Gastrocnemius medialis (tissue), 4 donors: ENCODE data around the gene ACO2. TPM values are rescaled to one million over a fixed set of nuclear protein-coding genes. Genes with fewer than 3 reads are reported as not detected.
A peak's percentile ranks its signal among the peaks of the same experiment; 100 is the strongest.

Experiments used
- ATAC-seq, 2 donors: fragments of 150-250 bp; one replicate each; pipeline ENCODE4 v1.9.1; 2016
- DNase-seq, 2 donors: peaks; one replicate each; pipeline ENCODE4 v3.0.0-alpha.2; 2019
- H3K27ac ChIP-seq, 4 donors: fragments of 200-600 bp; sonication (generic); 1 replicate in 1 of 4; 2 replicates in 3 of 4; pipeline ENCODE4 v1.5.1; 2016 to 2018; ENCODE audit warnings: mild to moderate bottlenecking in 2 of 4, moderate library complexity in 1 of 4
- H3K27me3 ChIP-seq, 3 donors: fragments of 200-600 bp; sonication (generic) in 2 of 3; 1 replicate in 1 of 3; 2 replicates in 2 of 3; pipeline versions ENCODE4 v1.5.1 to v1.6.0; 2016 to 2019; ENCODE audit warnings: mild to moderate bottlenecking in 1 of 3, moderate library complexity in 1 of 3
- H3K36me3 ChIP-seq, 2 donors: fragments of 200-600 bp; sonication (generic) in 1 of 2; one replicate each; pipeline ENCODE4 v1.5.1; 2017 to 2018
- H3K4me1 ChIP-seq, 2 donors: fragments of 200-600 bp; sonication (generic) in 1 of 2; one replicate each; pipeline ENCODE4 v1.5.1; 2016 to 2017; ENCODE audit warnings: mild to moderate bottlenecking in 2 of 2
- H3K4me3 ChIP-seq, 4 donors: fragments of 200-600 bp; sonication (generic) in 3 of 4; 1 replicate in 1 of 4; 2 replicates in 3 of 4; pipeline ENCODE4 v1.5.1; 2016 to 2019; ENCODE audit warnings: mild to moderate bottlenecking in 2 of 4
- H3K9me3 ChIP-seq, 3 donors: fragments of 200-600 bp; sonication (generic) in 2 of 3; 1 replicate in 1 of 3; 2 replicates in 2 of 3; pipeline ENCODE4 v1.5.1; 2016 to 2019
- CTCF ChIP-seq, 5 experiments: fragments of 450-650 bp in 3 of 5; fragments of 200-600 bp in 2 of 5; sonication (generic) in 2 of 5; IDR thresholded peaks in 4 of 5; conservative IDR thresholded peaks in 1 of 5; 1 replicate in 4 of 5; 2 replicates in 1 of 5; pipeline ENCODE4 v1.5.1; 2016 to 2019; ENCODE audit warnings: antibody characterized with exemption in 5 of 5, mild to moderate bottlenecking in 3 of 5, moderate library complexity in 3 of 5
- POLR2A ChIP-seq, 2 donors: fragments of 450-650 bp; IDR thresholded peaks; one replicate each; pipeline ENCODE4 v1.6.1; 2017; ENCODE audit warnings: antibody characterized with exemption in 2 of 2, mild to moderate bottlenecking in 2 of 2, moderate library complexity in 2 of 2
- in situ Hi-C, 4 donors: fragments of 200-750 bp; cut with MboI; loops; one replicate each; pipeline versions ENCODE4 v1.15.0 to v1.8.0; 2017; ENCODE audit warnings: low sequenced_read_pairs in 4 of 4
- intact Hi-C: fragments of 100-400 bp; cut with DNase I; formaldehyde crosslinking; loops from one replicate; pipeline ENCODE4 v1.15.1; 2023; ENCODE audit warnings: low total_unique reads
- total RNA-seq, 4 donors: library from RNA; depleted of rRNA; stranded (reverse); fragments of >200 nt; gene quantifications; one replicate each; pipeline versions ENCODE4 v1.1.0 to v1.2.3, GENCODE V29; 2016

The ACO2 gene
- total RNA-seq, 4 donors from 2014 or later, result 361 to 763 (median 473) TPM

GRCh38 chr22:41511521-41511968, 42.6 kb downstream of the ACO2 start:
- intact Hi-C loops, result no loop called here
- no peaks in the 10 kb centered on the region for H3K9me3 ChIP-seq
- H3K27ac ChIP-seq, result peak overlapping the region; percentile 96 to 98 (median 96)
- DNase-seq, result no peak
- no peak overlapping the region for H3K4me3 ChIP-seq
- TF ChIP-seq POLR2A (IDR thresholded peaks at IDR 0.05), result peak in 1 of 2 donors; percentile 20
- no peak for TF ChIP-seq CTCF (IDR thresholded peaks at IDR 0.05 in 4 of 5, conservative IDR thresholded peaks at IDR 0.05 in 1 of 5)
- in situ Hi-C loops, result loop anchor here in 1 of 4 donors (5.0 kb wide), 1 partner anchor 39 kb away; no protein-coding TSS in a partner anchor
- H3K36me3 ChIP-seq, result peaks cover 0 to 35% of the 10 kb centered on the region in 2 donors
- no peaks in the 10 kb centered on the region for H3K27me3 ChIP-seq
- peak; percentile 33 to 56 for ATAC-seq
- H3K4me1 ChIP-seq, result peaks cover 75 to 79% of the 10 kb centered on the region in 2 donors

GRCh38 chr22:41512421-41513194, 43.7 kb downstream of the ACO2 start:
- Histone ChIP-seq H3K27ac (peak overlapping the region; percentile 96 to 98 (median 96)), H3K9me3 (no peaks in the 10 kb centered on the region), H3K36me3 (peaks cover 0 to 45% of the 10 kb centered on the region in 2 donors), H3K4me1 (peaks cover 72 to 81% of the 10 kb centered on the region in 2 donors), H3K4me3 (peak overlapping the region in 2 of 4 donors; percentile 1 to 10), H3K27me3 (no peaks in the 10 kb centered on the region)
- ATAC-seq, result peak; percentile 69 to 70
- TF ChIP-seq POLR2A (IDR thresholded peaks at IDR 0.05) (no peak), CTCF (IDR thresholded peaks at IDR 0.05 in 4 of 5, conservative IDR thresholded peaks at IDR 0.05 in 1 of 5) (no peak)
- in situ Hi-C loops, result loop anchor here in 1 of 4 donors (5.0 kb wide), 1 partner anchor 40 kb away; no protein-coding TSS in a partner anchor
- intact Hi-C loops, result loop anchor here (1.0 to 2.0 kb wide), 2 partner anchors 34 to 108 kb away; no protein-coding TSS in a partner anchor
- peak; percentile 81 to 90 for DNase-seq

GRCh38 chr22:41513391-41513790, 44.5 kb downstream of the ACO2 start:
- Histone ChIP-seq H3K4me1 (peaks cover 69 to 78% of the 10 kb centered on the region in 2 donors), H3K36me3 (peaks cover 0 to 44% of the 10 kb centered on the region in 2 donors), H3K27ac (peak overlapping the region; percentile 96 to 98 (median 96)), H3K27me3 (no peaks in the 10 kb centered on the region), H3K9me3 (no peaks in the 10 kb centered on the region), H3K4me3 (peak overlapping the region in 2 of 4 donors; percentile 1 to 10)
- intact Hi-C loops, result loop anchor here (1.0 to 2.0 kb wide), 2 partner anchors 35 to 109 kb away; no protein-coding TSS in a partner anchor
- ATAC-seq (peak; percentile 60 to 76), DNase-seq (peak; percentile 79 to 80)
- TF ChIP-seq CTCF (IDR thresholded peaks at IDR 0.05 in 4 of 5, conservative IDR thresholded peaks at IDR 0.05 in 1 of 5) (no peak), POLR2A (IDR thresholded peaks at IDR 0.05) (peak; percentile 22 to 34)
- in situ Hi-C loops, result loop anchor here in 1 of 4 donors (5.0 kb wide), 1 partner anchor 41 kb away; no protein-coding TSS in a partner anchor

GRCh38 chr22:41516462-41516861, 47.5 kb downstream of the ACO2 start:
- intact Hi-C loops (loop anchor here (2.0 kb wide), 1 partner anchor 72 kb away; no protein-coding TSS in a partner anchor), in situ Hi-C loops (loop anchor here in 3 of 4 donors (5.0 kb wide), 1 partner anchor 114 kb away; no protein-coding TSS in a partner anchor)
- Histone ChIP-seq H3K4me1 (peaks cover 51 to 58% of the 10 kb centered on the region in 2 donors), H3K36me3 (peaks cover 0 to 66% of the 10 kb centered on the region in 2 donors), H3K27ac (peak overlapping the region; percentile 96 to 98 (median 96)), H3K9me3 (no peaks in the 10 kb centered on the region), H3K27me3 (no peaks in the 10 kb centered on the region), H3K4me3 (no peak overlapping the region)
- ATAC-seq (no peak), DNase-seq (no peak)
- TF ChIP-seq POLR2A (IDR thresholded peaks at IDR 0.05) (no peak), CTCF (IDR thresholded peaks at IDR 0.05 in 4 of 5, conservative IDR thresholded peaks at IDR 0.05 in 1 of 5) (peak in 4 of 5 experiments; percentile 8 to 14 (median 12))
